GM18526 (cell line): ENCODE data around the gene APOL4.

Source experiments
- POLR2A ChIP-seq: IDR thresholded peaks from 3 replicates; pipeline ENCODE4 v1.6.1; 2011; ENCODE audit not compliant: insufficient read length; ENCODE audit errors: extremely low read depth

APOL4 gene

GRCh38 chr22:36234919-36235318 is 33.3 kb upstream of the APOL4 start:
- no peak for TF ChIP-seq POLR2A

- no peak for TF ChIP-seq POLR2A
Measured at GRCh38 chr22:36234213-36234612, 32.6 kb upstream of the APOL4 start.

- TF ChIP-seq POLR2A: no peak
Measured at GRCh38 chr22:36233796-36234195, 32.2 kb upstream of the APOL4 start.

- TF ChIP-seq POLR2A: no peak
Measured at GRCh38 chr22:36232715-36233401, 31.2 kb upstream of the APOL4 start.

GRCh38 chr22:36228944-36229343 is 27.3 kb upstream of the APOL4 start:
- no peak for TF ChIP-seq POLR2A

GRCh38 chr22:36227806-36228205 is 26.2 kb upstream of the APOL4 start:
- TF ChIP-seq POLR2A: no peak

GRCh38 chr22:36227396-36227795 is 25.8 kb upstream of the APOL4 start:
- no peak for TF ChIP-seq POLR2A

GRCh38 chr22:36226189-36226588 is 24.6 kb upstream of the APOL4 start:
- no peak for TF ChIP-seq POLR2A

- TF ChIP-seq POLR2A: no peak
Measured at GRCh38 chr22:36225333-36225922, 23.8 kb upstream of the APOL4 start.

GRCh38 chr22:36224245-36224644 is 22.6 kb upstream of the APOL4 start:
- no peak for TF ChIP-seq POLR2A

- TF ChIP-seq POLR2A: no peak
Measured at GRCh38 chr22:36223504-36223903, 21.9 kb upstream of the APOL4 start.

GRCh38 chr22:36222887-36223450 is 21.4 kb upstream of the APOL4 start:
- no peak for TF ChIP-seq POLR2A

- TF ChIP-seq POLR2A: no peak
Measured at GRCh38 chr22:36221799-36222751, 20.5 kb upstream of the APOL4 start.

GRCh38 chr22:36220451-36220921 is 18.9 kb upstream of the APOL4 start:
- TF ChIP-seq POLR2A: no peak

GRCh38 chr22:36218648-36219193 is 17.1 kb upstream of the APOL4 start:
- no peak for TF ChIP-seq POLR2A
